Measurements from ENCODE around the gene CX3CR1. TPM values are rescaled to one million over a fixed set of nuclear protein-coding genes. Genes with fewer than 3 reads are reported as not detected.
A peak's percentile ranks its signal among the peaks of the same experiment; 100 is the strongest.

Gene CX3CR1
- total and polyA plus RNA-seq, 4 experiments from 2014 or later: 0.29 to 3.7 (median 0.96) TPM

DNA sequence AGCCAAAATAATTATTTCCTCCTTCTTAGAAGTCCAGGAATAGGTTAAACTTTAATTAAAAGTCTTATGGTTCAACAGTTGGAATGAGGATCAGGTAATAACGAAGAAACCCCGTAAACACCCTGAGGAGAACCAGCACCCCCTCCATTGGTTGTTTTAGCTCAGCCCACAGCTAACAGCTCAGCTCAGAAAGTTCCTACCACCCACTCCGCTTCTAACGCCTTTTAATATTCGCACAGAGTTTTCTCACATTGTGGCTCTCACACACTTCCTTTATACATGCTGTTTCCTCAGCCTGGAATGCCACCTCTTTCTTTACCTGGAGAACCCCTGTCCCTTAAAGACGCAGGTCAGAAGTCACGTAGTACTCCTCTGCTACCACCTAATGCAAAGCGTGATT, 17.0 kb downstream of the CX3CR1 start:
- Mint-ChIP-seq H3K27me3 (peaks cover 0 to 5% of the 10 kb centered on the region in 2 donors), H3K9me3 (peaks cover 0 to 3% (median 0%) of the 10 kb centered on the region in 8 donors), H3K4me1 (peaks cover 14 to 46% (median 22%) of the 10 kb centered on the region in 4 donors), H3K4me3 (peak overlapping the region in 1 of 8 donors; percentile 14), H3K27ac (peak overlapping the region in 3 of 7 donors; percentile 1 to 69 (median 63)), H3K36me3 (no peaks in the 10 kb centered on the region)
- Histone ChIP-seq H3K4me3 (ENCODE audit: low read length in 2 of 2) (no peak overlapping the region), H3K9me3 (ENCODE audit: control insufficient read depth in 1 of 2, low read length in 2 of 2) (no peaks in the 10 kb centered on the region), H3K27me3 (ENCODE audit: insufficient read depth, low read length) (no peaks in the 10 kb centered on the region), H3K27ac (ENCODE audit: low read depth, low read length) (no peak overlapping the region), H3K4me1 (ENCODE audit: insufficient read depth, low read length) (peaks cover 37% of the 10 kb centered on the region), H3K36me3 (ENCODE audit: insufficient read depth, low read length) (no peaks in the 10 kb centered on the region)
- no peak for DNase-seq
- POLR2A ChIA-PET (ENCODE audit: partially characterized antibody): no interaction called here
- CTCF ChIA-PET (ENCODE audit: partially characterized antibody): interaction anchor here (1.0 to 2.6 kb wide), 2 partner anchors 25 to 29 kb away, joined by 3 to 16 read pairs; no protein-coding TSS in a partner anchor
- intact Hi-C loops (cut with micrococcal nuclease): no loop called here

DNA sequence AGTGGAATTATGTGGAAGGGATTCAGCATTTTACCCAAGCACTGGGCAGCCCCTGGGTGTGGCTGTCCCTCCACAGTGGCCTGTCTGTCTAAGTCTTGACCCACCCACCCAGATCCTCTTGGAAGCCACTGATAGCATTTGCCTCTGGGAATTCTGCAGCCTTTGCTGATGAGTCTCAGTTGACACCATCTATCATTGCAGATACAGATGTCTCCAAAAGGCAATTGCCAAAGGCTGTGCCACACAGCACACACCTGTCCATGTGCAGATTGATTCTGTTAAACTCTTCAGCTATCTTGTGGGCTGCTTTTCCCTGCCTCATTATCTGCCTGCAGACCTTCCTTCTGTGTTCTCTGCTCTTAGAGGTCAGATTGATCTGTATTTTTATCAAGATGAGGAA, 18.1 kb downstream of the CX3CR1 start:
- no peaks in the 10 kb centered on the region for H3K9me3 ChIP-seq (ENCODE audit: control insufficient read depth in 1 of 2, low read length in 2 of 2)
- no peaks in the 10 kb centered on the region for H3K36me3 ChIP-seq (ENCODE audit: insufficient read depth, low read length)
- Mint-ChIP-seq H3K36me3 (no peaks in the 10 kb centered on the region), H3K9me3 (peaks cover 0 to 3% (median 0%) of the 10 kb centered on the region in 8 donors), H3K27ac (peak overlapping the region in 4 of 7 donors; percentile 39 to 90 (median 52)), H3K27me3 (peaks cover 0 to 7% of the 10 kb centered on the region in 2 donors), H3K4me3 (peak overlapping the region in 1 of 8 donors; percentile 34), H3K4me1 (peaks cover 10 to 47% (median 15%) of the 10 kb centered on the region in 4 donors)
- CTCF ChIA-PET (ENCODE audit: partially characterized antibody): interaction anchor here (2.6 kb wide), 1 partner anchor 26 kb away, joined by 16 read pairs; no protein-coding TSS in a partner anchor
- POLR2A ChIA-PET (ENCODE audit: partially characterized antibody): interaction anchor here (0.7 kb wide), 1 partner anchor 10 kb away, joined by 3 read pairs; no protein-coding TSS in a partner anchor
- no peak overlapping the region for H3K27ac ChIP-seq (ENCODE audit: low read depth, low read length)
- H3K4me1 ChIP-seq (ENCODE audit: insufficient read depth, low read length): peaks cover 26% of the 10 kb centered on the region
- no peak for DNase-seq
- H3K4me3 ChIP-seq (ENCODE audit: low read length in 2 of 2): no peak overlapping the region
- intact Hi-C loops (cut with micrococcal nuclease): no loop called here
- no peaks in the 10 kb centered on the region for H3K27me3 ChIP-seq (ENCODE audit: insufficient read depth, low read length)

DNA sequence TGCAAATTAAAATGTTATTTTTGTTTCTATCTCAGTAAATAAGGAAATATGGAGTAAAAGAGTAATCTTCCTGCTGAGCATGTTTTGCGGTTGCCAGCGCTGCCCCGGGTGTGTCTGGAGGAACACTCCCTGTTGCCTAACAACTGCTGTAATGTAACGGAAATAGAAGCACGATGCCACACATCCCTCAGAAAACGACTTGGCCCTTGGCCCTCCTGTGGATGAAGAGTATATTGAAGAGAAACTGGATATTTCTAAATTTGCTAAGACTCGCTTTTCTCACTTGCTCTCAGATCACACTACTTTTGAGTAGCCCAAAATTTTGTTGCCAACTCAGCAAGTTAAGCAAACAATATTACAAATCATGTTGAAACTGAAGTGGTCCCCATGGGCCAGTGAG, 18.9 kb downstream of the CX3CR1 start:
- Histone ChIP-seq H3K4me3 (ENCODE audit: low read length in 2 of 2) (no peak overlapping the region), H3K4me1 (ENCODE audit: insufficient read depth, low read length) (peaks cover 29% of the 10 kb centered on the region), H3K27ac (ENCODE audit: low read depth, low read length) (peak overlapping the region; percentile 15), H3K27me3 (ENCODE audit: insufficient read depth, low read length) (no peaks in the 10 kb centered on the region), H3K36me3 (ENCODE audit: insufficient read depth, low read length) (no peaks in the 10 kb centered on the region), H3K9me3 (ENCODE audit: control insufficient read depth in 1 of 2, low read length in 2 of 2) (no peaks in the 10 kb centered on the region)
- peak overlapping the region in 7 of 8 donors; percentile 0 to 67 (median 46) for H3K4me3 Mint-ChIP-seq
- peaks cover 0 to 3% (median 0%) of the 10 kb centered on the region in 8 donors for H3K9me3 Mint-ChIP-seq
- POLR2A ChIA-PET (ENCODE audit: partially characterized antibody): no interaction called here
- CTCF ChIA-PET (ENCODE audit: partially characterized antibody): no interaction called here
- peak overlapping the region; percentile 71 to 95 (median 86) for H3K27ac Mint-ChIP-seq
- no peaks in the 10 kb centered on the region for H3K36me3 Mint-ChIP-seq
- H3K27me3 Mint-ChIP-seq: peaks cover 0 to 7% of the 10 kb centered on the region in 2 donors
- intact Hi-C loops (cut with micrococcal nuclease): no loop called here
- H3K4me1 Mint-ChIP-seq: peaks cover 11 to 50% (median 15%) of the 10 kb centered on the region in 4 donors
- peak; percentile 38 to 90 (median 69) for DNase-seq

DNA sequence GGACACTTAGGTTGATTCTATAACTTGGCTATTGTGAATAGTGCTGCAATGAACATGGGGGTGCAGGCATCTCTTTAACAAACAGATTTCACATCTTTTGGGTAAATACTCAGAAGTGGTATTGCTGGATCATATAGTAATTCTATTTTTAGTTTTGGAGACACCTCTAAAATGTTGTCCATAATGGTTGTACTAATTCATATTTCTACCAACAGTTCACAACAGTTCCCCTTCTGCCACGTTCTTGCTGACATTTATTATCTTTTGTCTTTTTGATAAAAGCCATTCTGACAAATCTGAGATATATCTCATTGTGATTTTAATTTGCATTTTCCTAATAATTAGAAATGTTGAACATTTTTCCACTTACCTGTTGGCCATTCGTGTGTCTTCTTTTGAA, 19.5 kb downstream of the CX3CR1 start:
- Mint-ChIP-seq H3K4me1 (peaks cover 13 to 50% (median 17%) of the 10 kb centered on the region in 4 donors), H3K27me3 (peaks cover 0 to 7% of the 10 kb centered on the region in 2 donors), H3K9me3 (no peaks in the 10 kb centered on the region), H3K4me3 (no peak overlapping the region), H3K36me3 (no peaks in the 10 kb centered on the region), H3K27ac (peak overlapping the region in 3 of 7 donors; percentile 1 to 37 (median 17))
- POLR2A ChIA-PET (ENCODE audit: partially characterized antibody): no interaction called here
- peaks cover 32% of the 10 kb centered on the region for H3K4me1 ChIP-seq (ENCODE audit: insufficient read depth, low read length)
- no peak for DNase-seq
- intact Hi-C loops (cut with micrococcal nuclease): no loop called here
- no peaks in the 10 kb centered on the region for H3K27me3 ChIP-seq (ENCODE audit: insufficient read depth, low read length)
- H3K36me3 ChIP-seq (ENCODE audit: insufficient read depth, low read length): no peaks in the 10 kb centered on the region
- CTCF ChIA-PET (ENCODE audit: partially characterized antibody): interaction anchor here (1.5 kb wide), 1 partner anchor 53 kb away, joined by 3 read pairs; no protein-coding TSS in a partner anchor
- no peaks in the 10 kb centered on the region for H3K9me3 ChIP-seq (ENCODE audit: control insufficient read depth in 1 of 2, low read length in 2 of 2)
- H3K27ac ChIP-seq (ENCODE audit: low read depth, low read length): no peak overlapping the region
- no peak overlapping the region for H3K4me3 ChIP-seq (ENCODE audit: low read length in 2 of 2)

DNA sequence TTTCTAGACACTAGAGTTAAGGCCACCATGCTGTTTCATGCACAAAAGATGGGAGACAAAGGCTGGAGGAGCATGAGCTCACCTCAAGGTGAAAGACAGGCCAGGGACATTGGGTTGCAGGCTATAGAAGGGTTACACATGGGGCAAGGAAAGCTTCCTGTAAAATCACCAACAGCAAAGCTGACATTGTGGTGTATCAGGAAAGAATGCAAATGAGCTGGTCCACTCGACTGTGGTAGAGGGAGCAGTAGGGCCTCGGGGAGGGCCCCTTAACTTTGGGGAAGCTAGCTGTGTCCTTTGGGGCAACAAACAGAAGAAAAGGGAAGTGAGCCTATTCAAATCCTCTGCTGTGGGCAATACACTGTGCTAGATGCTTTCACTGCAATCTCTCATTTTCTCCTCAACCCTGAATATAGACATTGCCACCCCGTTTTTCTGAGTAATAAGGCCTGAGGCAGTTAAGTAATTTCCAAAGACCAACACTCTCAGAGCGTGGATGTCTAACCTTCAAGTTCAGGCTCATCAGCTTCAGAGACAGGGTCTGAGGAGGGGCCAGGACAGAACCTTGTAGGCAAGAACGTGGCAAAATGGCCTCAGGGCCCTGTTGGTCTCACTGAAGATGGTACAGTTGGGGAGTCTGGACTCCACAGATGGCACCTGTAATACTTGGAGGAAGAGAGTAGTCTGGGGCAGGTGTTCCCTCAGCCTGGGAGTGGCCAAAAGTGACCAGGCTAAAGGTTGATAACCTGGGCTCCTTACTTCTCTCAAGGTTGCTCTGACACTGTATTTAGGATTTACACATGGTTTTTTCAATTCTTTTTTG, 24.1 kb downstream of the CX3CR1 start:
- peaks cover 0 to 10% of the 10 kb centered on the region in 2 donors for H3K27me3 Mint-ChIP-seq
- H3K27ac ChIP-seq (ENCODE audit: low read depth, low read length): no peak overlapping the region
- peaks cover 24% of the 10 kb centered on the region for H3K4me1 ChIP-seq (ENCODE audit: insufficient read depth, low read length)
- H3K36me3 ChIP-seq (ENCODE audit: insufficient read depth, low read length): no peaks in the 10 kb centered on the region
- no peaks in the 10 kb centered on the region for H3K27me3 ChIP-seq (ENCODE audit: insufficient read depth, low read length)
- H3K4me3 Mint-ChIP-seq: no peak overlapping the region
- intact Hi-C loops (cut with micrococcal nuclease): no loop called here
- ChIA-PET CTCF (ENCODE audit: partially characterized antibody) (interaction anchor here (1.0 to 1.5 kb wide), 2 partner anchors 32 to 35 kb away, joined by 3 to 7 read pairs; no protein-coding TSS in a partner anchor), POLR2A (ENCODE audit: partially characterized antibody) (no interaction called here)
- H3K4me3 ChIP-seq (ENCODE audit: low read length in 2 of 2): no peak overlapping the region
- H3K4me1 Mint-ChIP-seq: peaks cover 9 to 38% (median 14%) of the 10 kb centered on the region in 4 donors
- no peaks in the 10 kb centered on the region for H3K9me3 Mint-ChIP-seq
- no peaks in the 10 kb centered on the region for H3K36me3 Mint-ChIP-seq
- H3K27ac Mint-ChIP-seq: peak overlapping the region in 3 of 7 donors; percentile 20 to 67 (median 33)
- H3K9me3 ChIP-seq (ENCODE audit: control insufficient read depth in 1 of 2, low read length in 2 of 2): no peaks in the 10 kb centered on the region
- DNase-seq: no peak

DNA sequence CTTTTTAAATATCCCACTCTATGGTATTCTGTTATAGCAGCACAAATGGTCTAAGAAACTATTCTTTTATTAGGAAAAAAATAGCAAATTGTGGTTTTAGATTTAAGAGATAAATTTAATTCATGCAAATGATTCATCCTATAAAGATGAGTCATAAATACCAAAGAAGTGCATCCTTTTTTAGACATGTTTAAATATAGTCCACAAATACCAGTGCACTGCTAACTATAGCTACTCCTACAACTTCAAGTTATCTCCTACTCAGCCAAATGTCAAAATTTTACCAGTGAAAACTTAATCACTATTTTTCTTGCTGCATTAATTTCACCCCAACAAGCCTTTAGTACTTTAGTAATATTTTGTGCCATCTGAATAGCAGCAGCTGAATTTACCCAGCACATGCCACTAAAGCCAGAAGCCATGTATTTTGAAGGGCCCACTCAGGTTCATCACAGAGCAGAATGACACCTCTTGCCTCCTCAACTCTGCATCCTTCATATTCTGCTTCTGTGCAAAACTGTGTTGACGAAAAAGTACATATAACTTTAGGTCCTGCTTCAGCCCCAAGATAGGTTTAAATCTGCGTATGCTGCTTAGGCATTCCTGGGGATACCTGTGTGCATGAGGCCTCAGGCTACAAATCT, 24.9 kb downstream of the CX3CR1 start:
- no peaks in the 10 kb centered on the region for H3K36me3 Mint-ChIP-seq
- Histone ChIP-seq H3K36me3 (ENCODE audit: insufficient read depth, low read length) (no peaks in the 10 kb centered on the region), H3K9me3 (ENCODE audit: control insufficient read depth in 1 of 2, low read length in 2 of 2) (no peaks in the 10 kb centered on the region), H3K27me3 (ENCODE audit: insufficient read depth, low read length) (no peaks in the 10 kb centered on the region), H3K4me1 (ENCODE audit: insufficient read depth, low read length) (peaks cover 17% of the 10 kb centered on the region), H3K4me3 (ENCODE audit: low read length in 2 of 2) (no peak overlapping the region), H3K27ac (ENCODE audit: low read depth, low read length) (no peak overlapping the region)
- H3K27me3 Mint-ChIP-seq: peaks cover 0 to 9% of the 10 kb centered on the region in 2 donors
- H3K4me3 Mint-ChIP-seq: no peak overlapping the region
- no peak for DNase-seq
- POLR2A ChIA-PET (ENCODE audit: partially characterized antibody): no interaction called here
- intact Hi-C loops (cut with micrococcal nuclease): no loop called here
- H3K4me1 Mint-ChIP-seq: peaks cover 8 to 34% (median 13%) of the 10 kb centered on the region in 4 donors
- no peaks in the 10 kb centered on the region for H3K9me3 Mint-ChIP-seq
- H3K27ac Mint-ChIP-seq: peak overlapping the region in 3 of 7 donors; percentile 20 to 67 (median 33)
- CTCF ChIA-PET (ENCODE audit: partially characterized antibody): interaction anchor here (1.0 to 1.5 kb wide), 2 partner anchors 33 to 36 kb away, joined by 3 to 7 read pairs; no protein-coding TSS in a partner anchor

DNA sequence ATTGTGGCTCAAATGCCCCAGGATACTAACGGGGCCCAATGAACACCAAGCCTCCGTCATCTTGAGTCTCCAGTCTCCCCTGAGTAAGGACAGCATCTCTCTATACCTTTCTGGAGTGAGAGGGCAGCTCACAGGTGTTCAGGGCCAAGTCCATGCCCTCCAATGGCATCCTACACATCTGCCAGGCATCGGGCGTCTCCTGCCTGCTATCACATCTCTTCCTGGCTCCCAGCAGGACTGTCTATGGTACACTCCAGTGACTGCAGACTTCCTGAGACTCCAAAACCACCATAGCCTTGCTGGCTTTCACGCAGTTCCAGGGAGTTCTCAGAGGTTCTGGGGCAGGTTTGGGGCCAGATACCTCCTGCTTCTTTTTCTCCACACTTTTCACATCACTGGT, 28.3 kb downstream of the CX3CR1 start:
- no peak overlapping the region for H3K27ac ChIP-seq (ENCODE audit: low read depth, low read length)
- no peaks in the 10 kb centered on the region for H3K9me3 Mint-ChIP-seq
- H3K36me3 Mint-ChIP-seq: no peaks in the 10 kb centered on the region
- H3K4me3 ChIP-seq (ENCODE audit: low read length in 2 of 2): no peak overlapping the region
- CTCF ChIA-PET (ENCODE audit: partially characterized antibody): interaction anchor here (1.2 to 2.6 kb wide), 2 partner anchors 36 to 39 kb away, joined by 3 to 6 read pairs; no protein-coding TSS in a partner anchor
- H3K9me3 ChIP-seq (ENCODE audit: control insufficient read depth in 1 of 2, low read length in 2 of 2): no peaks in the 10 kb centered on the region
- H3K36me3 ChIP-seq (ENCODE audit: insufficient read depth, low read length): no peaks in the 10 kb centered on the region
- peaks cover 10% of the 10 kb centered on the region for H3K4me1 ChIP-seq (ENCODE audit: insufficient read depth, low read length)
- DNase-seq: peak in 1 of 5 donors; percentile 18
- peaks cover 0 to 7% of the 10 kb centered on the region in 2 donors for H3K27me3 Mint-ChIP-seq
- peak overlapping the region in 1 of 7 donors; percentile 18 for H3K27ac Mint-ChIP-seq
- H3K27me3 ChIP-seq (ENCODE audit: insufficient read depth, low read length): no peaks in the 10 kb centered on the region
- peaks cover 7 to 19% (median 10%) of the 10 kb centered on the region in 4 donors for H3K4me1 Mint-ChIP-seq
- H3K4me3 Mint-ChIP-seq: no peak overlapping the region
- intact Hi-C loops (cut with micrococcal nuclease): no loop called here
- POLR2A ChIA-PET (ENCODE audit: partially characterized antibody): no interaction called here
